WTC11 (cell line): ENCODE data around the gene DCAF4L1.

Experiments
- ATF2 ChIP-seq: sonication (generic); formaldehyde crosslinking; IDR thresholded peaks from 2 replicates; pipeline ENCODE4 v1.8.1; 2022; ENCODE audit warnings: low read depth, missing genetic modification reagents, borderline replicate concordance
- CTCF ChIP-seq: fragments of 200-600 bp; IDR thresholded peaks from 2 replicates; pipeline ENCODE4 v1.8.0; 2022; ENCODE audit warnings: antibody characterized with exemption
- ESRRA ChIP-seq: sonication (generic); formaldehyde crosslinking; IDR thresholded peaks from 2 replicates; pipeline ENCODE4 v1.8.1; 2022; ENCODE audit warnings: mild to moderate bottlenecking, missing genetic modification reagents, borderline replicate concordance
- FOXK1 ChIP-seq: sonication (generic); formaldehyde crosslinking; IDR thresholded peaks from 2 replicates; pipeline ENCODE4 v1.8.0; 2022; ENCODE audit warnings: mild to moderate bottlenecking, moderate library complexity, missing genetic modification reagents
- GABPB1 ChIP-seq: sonication (generic); formaldehyde crosslinking; IDR thresholded peaks from 2 replicates; pipeline ENCODE4 v1.8.1; 2023; ENCODE audit warnings: mild to moderate bottlenecking, missing genetic modification reagents
- HMGXB4 ChIP-seq: sonication (generic); formaldehyde crosslinking; IDR thresholded peaks from 2 replicates; pipeline ENCODE4 v1.8.1; 2023; ENCODE audit warnings: mild to moderate bottlenecking, moderate library complexity, missing genetic modification reagents
- NFATC4 ChIP-seq: fragments of 250-450 bp; sonication (Bioruptor Pico); IDR thresholded peaks from 2 replicates; pipeline ENCODE4 v1.9.0; 2021; ENCODE audit warnings: mild to moderate bottlenecking
- RELA ChIP-seq: sonication (generic); formaldehyde crosslinking; IDR thresholded peaks from 2 replicates; pipeline ENCODE4 v1.8.1; 2022; ENCODE audit warnings: missing genetic modification reagents, mild to moderate bottlenecking, borderline replicate concordance
- SP1 ChIP-seq: sonication (generic); formaldehyde crosslinking; conservative IDR thresholded peaks from 2 replicates; pipeline ENCODE4 v1.8.1; 2022; ENCODE audit warnings: missing genetic modification reagents
- TEAD1 ChIP-seq: sonication (generic); formaldehyde crosslinking; IDR thresholded peaks from 2 replicates; pipeline ENCODE4 v1.8.0; 2022; ENCODE audit warnings: mild to moderate bottlenecking, missing genetic modification reagents
- TF ChIP-seq, protein P1 (sequence below): sonication (generic); formaldehyde crosslinking; IDR thresholded peaks from 2 replicates; pipeline ENCODE4 v1.8.0; 2022; ENCODE audit warnings: mild to moderate bottlenecking, missing genetic modification reagents
- TF ChIP-seq, protein P2 (sequence below): fragments of 250-450 bp; sonication (Bioruptor Pico); IDR thresholded peaks from 2 replicates; pipeline ENCODE4 v1.9.0; 2021; ENCODE audit warnings: moderate library complexity, mild to moderate bottlenecking, inconsistent platforms, borderline replicate concordance

GRCh38 chr4:41967392-41967791, 14.2 kb upstream of the DCAF4L1 start:
- TF ChIP-seq, protein P1, sequence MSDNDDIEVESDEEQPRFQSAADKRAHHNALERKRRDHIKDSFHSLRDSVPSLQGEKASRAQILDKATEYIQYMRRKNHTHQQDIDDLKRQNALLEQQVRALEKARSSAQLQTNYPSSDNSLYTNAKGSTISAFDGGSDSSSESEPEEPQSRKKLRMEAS, result no peak
- TF ChIP-seq CTCF (no peak), ATF2 (no peak), FOXK1 (CRISPR knock-in tag) (no peak), NFATC4 (no peak), GABPB1 (no peak), SP1 (CRISPR knock-in tag) (no peak), RELA (CRISPR knock-in tag) (no peak), TEAD1 (CRISPR knock-in tag) (no peak), ESRRA (CRISPR knock-in tag) (no peak), HMGXB4 (no peak)
- TF ChIP-seq, protein P2, sequence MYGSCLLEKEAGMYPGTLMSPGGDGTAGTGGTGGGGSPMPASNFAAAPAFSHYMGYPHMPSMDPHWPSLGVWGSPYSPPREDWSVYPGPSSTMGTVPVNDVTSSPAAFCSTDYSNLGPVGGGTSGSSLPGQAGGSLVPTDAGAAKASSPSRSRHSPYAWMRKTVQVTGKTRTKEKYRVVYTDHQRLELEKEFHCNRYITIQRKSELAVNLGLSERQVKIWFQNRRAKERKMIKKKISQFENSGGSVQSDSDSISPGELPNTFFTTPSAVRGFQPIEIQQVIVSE, result no peak
